ENCODE results near the gene TRAPPC2L. TPM values are rescaled to one million over a fixed set of nuclear protein-coding genes. Genes with fewer than 3 reads are reported as not detected.

Gene TRAPPC2L
- total RNA-seq, 1 donor, result 43.1 TPM

- Histone ChIP-seq H3K79me2 (ENCODE audit: insufficient read depth, low read length) (peaks cover 17% of the 10 kb centered on the region), H2AFZ (ENCODE audit: low read length) (no peak overlapping the region), H3K27ac (ENCODE audit: low read depth, low read length) (no peak overlapping the region), H3K4me1 (ENCODE audit: insufficient read depth, low read length) (peaks cover 9% of the 10 kb centered on the region), H3K27me3 (ENCODE audit: insufficient read depth, low read length) (no peaks in the 10 kb centered on the region), H3K4me2 (ENCODE audit: insufficient read depth, low read length) (no peak overlapping the region), H3K36me3 (ENCODE audit: insufficient read depth, low read length) (peaks cover 22% of the 10 kb centered on the region), H3K4me3 (ENCODE audit: insufficient read depth, low read length) (no peak overlapping the region), H3K9me3 (ENCODE audit: low read depth, low read length) (no peaks in the 10 kb centered on the region), H4K20me1 (ENCODE audit: insufficient read depth, low read length) (peaks cover 8% of the 10 kb centered on the region)
- no peak for DNase-seq (ENCODE audit: insufficient read length, low spot score, missing footprints)
- TF ChIP-seq CTCF (IDR thresholded peaks at IDR 0.05; ENCODE audit: extremely low read depth, low read depth, low read length), result no peak
Observed at GRCh38 chr16:88861359-88861758, 4.4 kb downstream of the TRAPPC2L start.

- H3K4me3 ChIP-seq (ENCODE audit: insufficient read depth, low read length), result no peak overlapping the region
- no peak overlapping the region for H3K4me2 ChIP-seq (ENCODE audit: insufficient read depth, low read length)
- no peaks in the 10 kb centered on the region for H3K9me3 ChIP-seq (ENCODE audit: low read depth, low read length)
- H2AFZ ChIP-seq (ENCODE audit: low read length), result no peak overlapping the region
- peaks cover 8% of the 10 kb centered on the region for H3K79me2 ChIP-seq (ENCODE audit: insufficient read depth, low read length)
- peaks cover 22% of the 10 kb centered on the region for H3K36me3 ChIP-seq (ENCODE audit: insufficient read depth, low read length)
- H4K20me1 ChIP-seq (ENCODE audit: insufficient read depth, low read length), result peaks cover 6% of the 10 kb centered on the region
- no peak overlapping the region for H3K27ac ChIP-seq (ENCODE audit: low read depth, low read length)
- no peak for DNase-seq (ENCODE audit: insufficient read length, low spot score, missing footprints)
- H3K4me1 ChIP-seq (ENCODE audit: insufficient read depth, low read length), result peaks cover 2% of the 10 kb centered on the region
- H3K27me3 ChIP-seq (ENCODE audit: insufficient read depth, low read length), result peaks cover 3% of the 10 kb centered on the region
- TF ChIP-seq CTCF (IDR thresholded peaks at IDR 0.05; ENCODE audit: extremely low read depth, low read depth, low read length), result no peak
Observed at GRCh38 chr16:88862968-88863367, 6.0 kb downstream of the TRAPPC2L start.

GRCh38 chr16:88863426-88863825 is 6.5 kb downstream of the TRAPPC2L start:
- Histone ChIP-seq H3K4me2 (ENCODE audit: insufficient read depth, low read length) (no peak overlapping the region), H3K27me3 (ENCODE audit: insufficient read depth, low read length) (peaks cover 3% of the 10 kb centered on the region), H3K27ac (ENCODE audit: low read depth, low read length) (no peak overlapping the region), H2AFZ (ENCODE audit: low read length) (no peak overlapping the region), H3K36me3 (ENCODE audit: insufficient read depth, low read length) (peaks cover 22% of the 10 kb centered on the region), H3K4me1 (ENCODE audit: insufficient read depth, low read length) (no peaks in the 10 kb centered on the region), H4K20me1 (ENCODE audit: insufficient read depth, low read length) (peaks cover 2% of the 10 kb centered on the region), H3K79me2 (ENCODE audit: insufficient read depth, low read length) (peaks cover 4% of the 10 kb centered on the region), H3K4me3 (ENCODE audit: insufficient read depth, low read length) (no peak overlapping the region), H3K9me3 (ENCODE audit: low read depth, low read length) (no peaks in the 10 kb centered on the region)
- no peak for DNase-seq (ENCODE audit: insufficient read length, low spot score, missing footprints)
- no peak for TF ChIP-seq CTCF (IDR thresholded peaks at IDR 0.05; ENCODE audit: extremely low read depth, low read depth, low read length)

GRCh38 chr16:88864099-88864498 is 7.2 kb downstream of the TRAPPC2L start:
- H3K36me3 ChIP-seq (ENCODE audit: insufficient read depth, low read length), result peaks cover 19% of the 10 kb centered on the region
- H3K79me2 ChIP-seq (ENCODE audit: insufficient read depth, low read length), result peaks cover 2% of the 10 kb centered on the region
- peaks cover 3% of the 10 kb centered on the region for H3K27me3 ChIP-seq (ENCODE audit: insufficient read depth, low read length)
- no peak for TF ChIP-seq CTCF (IDR thresholded peaks at IDR 0.05; ENCODE audit: extremely low read depth, low read depth, low read length)
- no peak overlapping the region for H3K4me3 ChIP-seq (ENCODE audit: insufficient read depth, low read length)
- H3K4me2 ChIP-seq (ENCODE audit: insufficient read depth, low read length), result no peak overlapping the region
- no peak for DNase-seq (ENCODE audit: insufficient read length, low spot score, missing footprints)
- H3K4me1 ChIP-seq (ENCODE audit: insufficient read depth, low read length), result no peaks in the 10 kb centered on the region
- H2AFZ ChIP-seq (ENCODE audit: low read length), result no peak overlapping the region
- no peaks in the 10 kb centered on the region for H3K9me3 ChIP-seq (ENCODE audit: low read depth, low read length)
- H3K27ac ChIP-seq (ENCODE audit: low read depth, low read length), result no peak overlapping the region
- no peaks in the 10 kb centered on the region for H4K20me1 ChIP-seq (ENCODE audit: insufficient read depth, low read length)

Measured in osteoblast (primary cell).